Mammary epithelial cell (primary cell): ENCODE data around the gene C1orf159.

Experiments used
- EZH2 ChIP-seq: IDR thresholded peaks from 2 replicates; pipeline ENCODE4 v1.6.1; 2012; ENCODE audit warnings: low read length, inconsistent platforms, borderline replicate concordance
- TF ChIP-seq, protein P1 (sequence below), 2 donors: IDR thresholded peaks in 1 of 2; conservative IDR thresholded peaks in 1 of 2; 2 replicates each; pipeline ENCODE4 v1.5.1; 2011 to 2012; ENCODE audit warnings: inconsistent platforms in 2 of 2, low read length in 2 of 2, mild to moderate bottlenecking in 2 of 2, control low read depth in 1 of 2, low read depth in 1 of 2; ENCODE audit not compliant: insufficient read depth in 1 of 2; ENCODE audit errors: extremely low read depth in 1 of 2

DNA sequence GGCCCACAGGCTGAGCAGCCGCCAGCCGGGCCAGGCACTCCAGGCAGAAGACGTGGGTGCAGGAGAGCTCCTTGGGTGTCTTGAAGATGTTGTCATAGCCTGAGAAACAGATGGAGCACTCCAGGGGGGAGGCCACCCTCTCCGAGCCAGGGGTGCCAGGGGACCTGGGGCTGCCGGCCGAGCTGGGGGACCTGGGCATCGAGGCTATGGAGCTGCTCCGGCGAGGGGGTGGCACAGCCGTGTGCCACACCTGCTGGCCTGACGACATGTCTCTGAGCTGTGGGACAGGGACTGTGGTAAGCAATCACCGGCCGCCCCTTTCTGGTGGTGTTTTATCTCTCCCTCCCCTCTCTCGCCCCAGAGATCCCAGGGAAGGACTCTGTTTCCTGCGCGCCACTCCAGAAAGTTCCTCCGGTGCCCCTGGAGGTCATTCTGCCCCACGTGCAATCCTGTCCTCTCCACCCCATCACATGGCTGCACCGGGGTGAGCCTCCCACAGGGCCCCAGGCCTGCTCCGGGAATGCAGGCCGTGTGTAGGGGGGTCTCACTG lies 43.5 kb downstream of the C1orf159 start:
- TF ChIP-seq, protein P1, sequence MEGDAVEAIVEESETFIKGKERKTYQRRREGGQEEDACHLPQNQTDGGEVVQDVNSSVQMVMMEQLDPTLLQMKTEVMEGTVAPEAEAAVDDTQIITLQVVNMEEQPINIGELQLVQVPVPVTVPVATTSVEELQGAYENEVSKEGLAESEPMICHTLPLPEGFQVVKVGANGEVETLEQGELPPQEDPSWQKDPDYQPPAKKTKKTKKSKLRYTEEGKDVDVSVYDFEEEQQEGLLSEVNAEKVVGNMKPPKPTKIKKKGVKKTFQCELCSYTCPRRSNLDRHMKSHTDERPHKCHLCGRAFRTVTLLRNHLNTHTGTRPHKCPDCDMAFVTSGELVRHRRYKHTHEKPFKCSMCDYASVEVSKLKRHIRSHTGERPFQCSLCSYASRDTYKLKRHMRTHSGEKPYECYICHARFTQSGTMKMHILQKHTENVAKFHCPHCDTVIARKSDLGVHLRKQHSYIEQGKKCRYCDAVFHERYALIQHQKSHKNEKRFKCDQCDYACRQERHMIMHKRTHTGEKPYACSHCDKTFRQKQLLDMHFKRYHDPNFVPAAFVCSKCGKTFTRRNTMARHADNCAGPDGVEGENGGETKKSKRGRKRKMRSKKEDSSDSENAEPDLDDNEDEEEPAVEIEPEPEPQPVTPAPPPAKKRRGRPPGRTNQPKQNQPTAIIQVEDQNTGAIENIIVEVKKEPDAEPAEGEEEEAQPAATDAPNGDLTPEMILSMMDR (conservative IDR thresholded peaks at IDR 0.05 in 1 of 2, IDR thresholded peaks at IDR 0.05 in 1 of 2; ENCODE audit: extremely low read depth in 1 of 2, insufficient read depth in 1 of 2, low read depth in 1 of 2, low read length in 2 of 2): no peak
- TF ChIP-seq EZH2: no peak
